ENCODE measurements around the gene CDC25A.

DNA sequence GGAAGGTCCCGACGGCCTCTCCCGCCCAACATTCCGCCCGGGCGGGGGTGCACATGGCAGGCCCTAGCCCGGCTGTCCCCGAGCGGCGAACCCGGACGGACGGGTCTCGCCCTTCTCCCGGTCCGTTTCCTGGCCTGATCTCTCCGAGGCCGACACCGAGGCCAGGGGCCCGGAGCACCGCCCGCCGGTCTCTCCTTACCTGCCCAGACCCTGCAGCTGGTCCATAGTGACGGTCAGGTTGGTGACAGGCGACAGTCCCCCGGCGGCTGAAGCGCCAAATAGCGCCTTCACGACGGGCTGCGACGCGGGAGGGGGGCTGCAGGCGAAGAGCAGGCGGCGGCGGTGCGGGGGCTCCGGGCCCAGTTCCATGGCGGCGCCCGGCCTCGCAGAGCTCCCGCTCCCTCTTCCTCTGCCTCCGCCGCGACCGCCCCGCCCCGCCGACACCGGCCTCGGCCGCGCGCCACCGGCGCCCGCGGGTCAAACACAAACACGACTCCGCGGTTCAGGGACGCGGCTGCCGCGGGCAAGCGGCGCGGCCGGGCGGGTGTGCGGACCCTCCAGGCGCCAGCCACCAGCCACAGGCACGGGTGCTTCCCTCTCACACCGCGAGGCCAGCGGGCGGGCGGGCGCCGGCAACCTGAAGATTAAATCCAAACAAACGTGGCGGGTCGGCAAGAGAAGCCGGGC, 495 bp downstream of the CDC25A start:
- TF ChIP-seq POLR2AphosphoS5 (IDR thresholded peaks at IDR 0.05; ENCODE audit: control insufficient read depth, insufficient read depth, low read depth, low read length) (no peak), SMAD1 (IDR thresholded peaks at IDR 0.05; ENCODE audit: low read depth, low read length, partially characterized antibody) (no peak), ZNF121 (CRISPR knock-in tag; conservative IDR thresholded peaks at IDR 0.05) (no peak), NONO (IDR thresholded peaks at IDR 0.05; ENCODE audit: low read depth in 2 of 2, low read length in 1 of 2) (peak in 1 of 2 experiments; percentile 64; a peak in 1 of 4 replicates), KDM1A (IDR thresholded peaks at IDR 0.05) (no peak), PHF21A (IDR thresholded peaks at IDR 0.05; ENCODE audit: borderline replicate concordance, low read depth) (no peak), GABPA (tag; conservative IDR thresholded peaks at IDR 0.05; ENCODE audit: low read depth) (no peak), FOXM1 (IDR thresholded peaks at IDR 0.05; ENCODE audit: low read depth) (no peak), FOXM1 (CRISPR knock-in tag; IDR thresholded peaks at IDR 0.05; ENCODE audit: low read depth) (no peak), CHD2 (IDR thresholded peaks at IDR 0.05; ENCODE audit: low read depth, low read length) (no peak), CTBP1 (IDR thresholded peaks at IDR 0.05; ENCODE audit: borderline replicate concordance) (0 out of 2 replicates have a peak, but pooled peaks have one; percentile 9), CBX8 (IDR thresholded peaks at IDR 0.05; ENCODE audit: borderline replicate concordance, extremely low read depth, low read depth, low read length, poor library complexity, severe bottlenecking) (no peak)
- TF ChIP-seq, protein P1, sequence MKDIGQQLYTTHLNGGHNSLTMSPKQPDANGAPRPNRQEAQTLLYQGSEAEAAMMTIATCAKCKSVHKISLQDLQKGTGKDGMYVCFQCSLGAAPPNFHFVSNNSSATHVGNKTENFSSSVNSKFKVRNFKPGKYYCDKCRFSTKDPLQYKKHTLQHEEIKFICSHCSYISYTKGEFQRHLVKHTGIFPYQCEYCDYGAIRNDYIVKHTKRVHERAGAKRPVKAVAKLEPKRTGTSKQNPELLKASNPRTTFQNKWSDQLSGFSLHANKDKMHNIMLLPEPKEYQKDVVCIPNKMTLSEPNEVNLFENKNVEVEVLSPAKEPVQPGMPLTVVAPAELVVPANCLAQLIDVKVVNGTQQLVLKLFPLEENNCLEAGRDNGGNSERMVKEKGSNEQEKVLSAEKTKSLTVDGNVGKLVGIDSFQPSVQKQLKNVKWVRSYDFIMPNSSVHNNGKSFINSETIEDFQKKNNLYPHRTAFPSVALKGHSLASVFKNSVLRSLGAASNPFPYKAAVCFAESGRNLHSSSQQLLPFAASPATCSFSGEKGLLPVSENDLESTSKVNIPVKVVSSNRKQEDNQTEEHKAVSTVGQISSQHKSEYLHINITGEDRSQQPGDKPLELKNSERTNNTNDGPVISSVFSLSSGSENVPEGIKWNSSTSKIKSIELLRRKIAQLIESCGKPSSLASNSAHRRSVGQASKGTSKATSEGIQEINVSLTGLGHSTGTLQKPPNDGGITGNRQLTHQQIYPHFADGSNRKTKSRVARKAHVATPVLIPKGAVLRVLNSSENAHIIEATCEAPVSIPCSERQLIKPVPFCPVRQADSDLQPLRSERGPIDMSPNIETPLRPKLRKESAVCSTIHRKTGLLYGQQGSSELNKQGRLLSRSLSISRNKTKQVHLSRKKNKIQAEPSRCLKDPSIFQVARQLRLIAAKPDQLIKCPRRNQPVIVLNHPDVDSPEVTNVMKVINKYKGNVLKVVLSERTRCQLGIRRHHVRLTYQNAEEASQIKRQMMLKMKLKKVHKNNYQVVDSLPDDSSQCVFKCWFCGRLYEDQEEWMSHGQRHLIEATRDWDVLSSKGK (CRISPR knock-in tag; IDR thresholded peaks at IDR 0.05), result no peak
